GM12875 (cell line): ENCODE results near the gene FBXL7.

Experiments used
- H3K4me3 ChIP-seq: one replicate; pipeline ENCODE4 v1.5.1; 2011; ENCODE audit warnings: low read depth, low read length, control low read depth
- CTCF ChIP-seq: IDR thresholded peaks from 2 replicates; pipeline ENCODE4 v1.5.1; 2011; ENCODE audit warnings: low read depth, mild to moderate bottlenecking, control low read depth, inconsistent platforms, low read length, moderate library complexity, borderline replicate concordance; ENCODE audit not compliant: insufficient read depth

The FBXL7 gene

GRCh38 chr5:15630441-15630840 is 130.5 kb downstream of the FBXL7 start:
- H3K4me3 ChIP-seq, result no peak overlapping the region
- TF ChIP-seq CTCF, result no peak

- TF ChIP-seq CTCF, result no peak
These were observed 134.8 kb downstream of the FBXL7 start for GRCh38 chr5:15634591-15635288.

GRCh38 chr5:15635289-15635616 is 135.3 kb downstream of the FBXL7 start:
- no peak for TF ChIP-seq CTCF
- H3K4me3 ChIP-seq, result no peak overlapping the region

More at GRCh38 chr5:15634591-15635288, 134.8 kb downstream of the FBXL7 start:
- no peak overlapping the region for H3K4me3 ChIP-seq

- H3K4me3 ChIP-seq, result no peak overlapping the region
- no peak for TF ChIP-seq CTCF
These were observed 137.4 kb downstream of the FBXL7 start for GRCh38 chr5:15637345-15637744.

- H3K4me3 ChIP-seq, result no peak overlapping the region
- no peak for TF ChIP-seq CTCF
These were observed 137.9 kb downstream of the FBXL7 start for GRCh38 chr5:15637886-15638285.

- no peak overlapping the region for H3K4me3 ChIP-seq
- no peak for TF ChIP-seq CTCF
These were observed 138.3 kb downstream of the FBXL7 start for GRCh38 chr5:15638296-15638695.

GRCh38 chr5:15639288-15639687 is 139.3 kb downstream of the FBXL7 start:
- no peak for TF ChIP-seq CTCF
- H3K4me3 ChIP-seq, result no peak overlapping the region
